Loucy (cell line): ENCODE results near the gene PAM16.

Experiments
- CTCF ChIP-seq: fragments of 200-600 bp; sonication (generic); conservative IDR thresholded peaks from 2 replicates; pipeline ENCODE4 v1.5.1; 2014; ENCODE audit warnings: mild to moderate bottlenecking, antibody characterized with exemption, low read length
- EZH2phosphoT487 ChIP-seq: fragments of 200-600 bp; IDR thresholded peaks from 2 replicates; pipeline ENCODE4 v1.6.1; 2018; ENCODE audit warnings: antibody characterized with exemption, mild to moderate bottlenecking, moderate library complexity, borderline replicate concordance

GRCh38 chr16:4367393-4367856 is 16.3 kb upstream of the PAM16 start:
- TF ChIP-seq CTCF (no peak), EZH2phosphoT487 (no peak)
